NT2/D1 (cell line): ENCODE results near the gene TRPV6.

Experiments
- SUZ12 ChIP-seq: IDR thresholded peaks from 2 replicates; pipeline ENCODE4 v1.6.1; 2011; ENCODE audit not compliant: insufficient read length, insufficient read depth; ENCODE audit errors: extremely low read depth
- YY1 ChIP-seq: IDR thresholded peaks from 2 replicates; pipeline ENCODE4 v1.6.1; 2011; ENCODE audit not compliant: insufficient read length, insufficient read depth
- ZNF274 ChIP-seq: IDR thresholded peaks from 2 replicates; pipeline ENCODE4 v1.6.1; 2011; ENCODE audit warnings: mild to moderate bottlenecking, low read depth, low read length

DNA sequence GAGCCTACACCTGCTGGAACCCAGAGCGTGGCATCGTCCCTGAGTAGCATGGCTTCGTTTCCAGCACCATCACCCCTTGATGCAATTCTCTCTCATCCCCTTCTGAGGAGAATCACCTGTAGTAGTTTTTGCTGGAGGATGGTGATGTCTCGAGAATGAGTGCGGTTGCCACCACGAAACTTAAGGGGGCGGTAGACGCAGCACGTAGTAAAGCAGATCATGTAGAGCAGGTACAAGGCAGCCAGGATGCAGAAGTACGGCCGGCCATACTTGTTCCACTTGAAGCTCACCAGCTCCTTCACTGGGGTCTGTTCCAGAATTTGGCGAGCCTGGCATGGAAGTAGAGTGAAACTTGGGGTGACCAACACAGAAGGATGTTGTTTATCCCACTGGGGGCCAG, 39.9 kb upstream of the TRPV6 start:
- no peak for TF ChIP-seq YY1
- TF ChIP-seq ZNF274 = no peak
- TF ChIP-seq SUZ12 = no peak
